Measurements from ENCODE around the gene CNTNAP2. TPM values are rescaled to one million over a fixed set of nuclear protein-coding genes. Genes with fewer than 3 reads are reported as not detected.

The CNTNAP2 gene
- total and polyA plus RNA-seq, 2 of the 8 experiments (the other 6 are each of a cell fraction or from before 2014, with no cell fraction given): 27.9 to 71.0 TPM

GRCh38 chr7:146345251-146345650 lies 228.7 kb downstream of the CNTNAP2 start:
- Histone ChIP-seq H3K23me2 (ENCODE audit: low read depth, low read length) (no peaks in the 10 kb centered on the region), H4K91ac (replicated peaks; ENCODE audit: insufficient read length, low read length) (no peak overlapping the region), H3K27me3 (replicated peaks in 1 of 4; ENCODE audit: control insufficient read depth in 3 of 4, extremely low read depth in 1 of 4, insufficient read depth in 3 of 4, low read length in 3 of 4) (no peaks in the 10 kb centered on the region), H3K4me3 (ENCODE audit: extremely low read depth in 1 of 4, insufficient read depth in 2 of 4, low read depth in 3 of 4, low read length in 4 of 4) (no peak overlapping the region), H3K9me3 (ENCODE audit: insufficient read depth in 2 of 2, low read depth in 1 of 2, low read length in 1 of 2) (no peaks in the 10 kb centered on the region), H2BK15ac (ENCODE audit: low read length) (no peak overlapping the region), H3K18ac (ENCODE audit: extremely low read depth, low read length) (no peak overlapping the region), H3K56ac (replicated peaks; ENCODE audit: insufficient read length, low read depth, low read length) (no peak overlapping the region), H3K79me1 (ENCODE audit: low read depth, low read length) (no peaks in the 10 kb centered on the region), H2AFZ (ENCODE audit: low read length) (no peak overlapping the region), H2BK20ac (ENCODE audit: low read length) (no peak overlapping the region), H4K20me1 (replicated peaks in 1 of 2; ENCODE audit: control insufficient read depth in 1 of 2, insufficient read depth in 2 of 2, low read length in 2 of 2) (no peaks in the 10 kb centered on the region), H3K4me2 (ENCODE audit: insufficient read depth in 1 of 2, low read depth in 2 of 2, low read length in 2 of 2) (no peak overlapping the region), H3K36me3 (ENCODE audit: control insufficient read depth in 2 of 4, insufficient read depth in 4 of 4, low read length in 3 of 4) (no peaks in the 10 kb centered on the region), H3K14ac (ENCODE audit: insufficient read length) (no peak overlapping the region), H2BK12ac (ENCODE audit: low read depth, low read length) (no peak overlapping the region), H3K23ac (ENCODE audit: insufficient read length) (no peak overlapping the region), H3K4me1 (replicated peaks in 1 of 4; ENCODE audit: control insufficient read depth in 3 of 4, insufficient read depth in 4 of 4, low read length in 3 of 4) (no peaks in the 10 kb centered on the region), H4K8ac (ENCODE audit: extremely low read depth, insufficient read depth, low read length) (no peak overlapping the region), H3K9ac (replicated peaks in 1 of 4; ENCODE audit: extremely low read depth in 1 of 4, low read depth in 3 of 4, low read length in 3 of 4) (no peak overlapping the region), H2BK5ac (ENCODE audit: low read depth, low read length) (no peak overlapping the region), H3K27ac (ENCODE audit: low read depth, low read length) (no peak overlapping the region), H3K4ac (replicated peaks; ENCODE audit: insufficient read length, low read depth, low read length) (no peak overlapping the region), H4K5ac (ENCODE audit: insufficient read length, low read depth, low read length) (no peak overlapping the region), H2BK120ac (replicated peaks; ENCODE audit: low read depth, low read length) (no peak overlapping the region), H3K79me2 (ENCODE audit: control insufficient read depth in 1 of 2, insufficient read depth in 2 of 2, low read length in 2 of 2) (no peaks in the 10 kb centered on the region), H2AK5ac (ENCODE audit: low read depth, low read length) (no peak overlapping the region)
- WGBS, 2 experiments (ENCODE audit: extremely low coverage in 1 of 2, insufficient coverage in 1 of 2, insufficient read length in 1 of 2, insufficient replicate concordance in 2 of 2, low coverage in 1 of 2, low lambda C conversion rate in 2 of 2, missing lambda C conversion rate in 1 of 2): 92% methylated on average over 6 of the region's 6 CpGs; no CpG with 5 or more reads in 1 of the 2 experiments
- TF ChIP-seq POLR2A (IDR thresholded peaks at IDR 0.05; ENCODE audit: control extremely low read depth in 1 of 2, low read depth in 2 of 2, low read length in 2 of 2) (no peak), GTF2F1 (IDR thresholded peaks at IDR 0.05; ENCODE audit: borderline replicate concordance, low read depth, low read length) (no peak), CTCF (IDR thresholded peaks at IDR 0.05; ENCODE audit: control extremely low read depth in 1 of 3, insufficient read depth in 1 of 3, low read depth in 1 of 3, low read length in 3 of 3) (no peak), TEAD4 (IDR thresholded peaks at IDR 0.05; ENCODE audit: low read depth, low read length) (no peak), ASH2L (IDR thresholded peaks at IDR 0.05; ENCODE audit: low read length) (no peak), KDM1A (IDR thresholded peaks at IDR 0.05; ENCODE audit: borderline replicate concordance, low read length) (no peak), RAD21 (IDR thresholded peaks at IDR 0.05 in 1 of 2, conservative IDR thresholded peaks at IDR 0.05 in 1 of 2; ENCODE audit: low read depth in 2 of 2, low read length in 2 of 2) (no peak), CTBP2 (IDR thresholded peaks at IDR 0.05; ENCODE audit: borderline replicate concordance, insufficient read depth, insufficient read length, low read length) (no peak), CHD2 (IDR thresholded peaks at IDR 0.05; ENCODE audit: low read length) (no peak), SP2 (IDR thresholded peaks at IDR 0.05; ENCODE audit: low read length) (no peak), YY1 (IDR thresholded peaks at IDR 0.05; ENCODE audit: low read depth, low read length) (no peak), SIRT6 (IDR thresholded peaks at IDR 0.05; ENCODE audit: low read length) (no peak)
- POLR2A ChIA-PET (ENCODE audit: partially characterized antibody): interaction anchor here (1.3 kb wide), 1 partner anchor 12 kb away, joined by 3 read pairs; no protein-coding TSS in a partner anchor
- no peak for FAIRE-seq
- DNase-seq (ENCODE audit: low read depth in 1 of 2, low spot score in 2 of 2): no peak
- CTCF ChIA-PET (ENCODE audit: partially characterized antibody): interaction anchor here (0.7 to 1.3 kb wide), 3 partner anchors 11 to 178 kb away, joined by 3 read pairs; no protein-coding TSS in a partner anchor
